CD14-positive monocyte (primary cell): Measurements from ENCODE around the gene MTSS2. TPM values are rescaled to one million over a fixed set of nuclear protein-coding genes. Genes with fewer than 3 reads are reported as not detected.

Experiments
- DNase-seq, 3 donors: peaks; one replicate each; pipeline ENCODE4 v3.0.0-alpha.2; 2011 to 2022
- H2AFZ ChIP-seq: 2 replicates; pipeline ENCODE4 v1.6.0; 2012; ENCODE audit warnings: mild to moderate bottlenecking, low read depth, low read length, inconsistent platforms; ENCODE audit not compliant: insufficient read depth, poor library complexity, severe bottlenecking
- H3K27ac ChIP-seq, 2 donors: 1 replicate in 1 of 2; 2 replicates in 1 of 2; pipeline ENCODE4 v1.5.1; 2012 to 2013; ENCODE audit warnings: low read length in 2 of 2, control low read depth in 1 of 2, inconsistent platforms in 1 of 2, low read depth in 1 of 2, mild to moderate bottlenecking in 1 of 2
- H3K27me3 ChIP-seq, 2 donors: one replicate each; pipeline versions ENCODE4 v1.6.0 to v1.6.1; 2011 to 2013; ENCODE audit warnings: low read length in 2 of 2; ENCODE audit not compliant: control insufficient read depth in 2 of 2, insufficient read depth in 2 of 2
- H3K36me3 ChIP-seq, 2 donors: replicated peaks in 1 of 2; 1 replicate in 1 of 2; 2 replicates in 1 of 2; pipeline versions ENCODE4 v1.5.1 to v1.6.1; 2012 to 2013; ENCODE audit warnings: low read length in 2 of 2, control low read depth in 1 of 2, inconsistent platforms in 1 of 2, mild to moderate bottlenecking in 1 of 2; ENCODE audit not compliant: insufficient read depth in 2 of 2, control insufficient read depth in 1 of 2
- H3K4me1 ChIP-seq, 2 donors: 1 replicate in 1 of 2; 2 replicates in 1 of 2; pipeline versions ENCODE4 v1.5.1 to v1.6.1; 2012 to 2013; ENCODE audit warnings: low read length in 2 of 2, control low read depth in 1 of 2, inconsistent platforms in 1 of 2, mild to moderate bottlenecking in 1 of 2, moderate library complexity in 1 of 2; ENCODE audit not compliant: insufficient read depth in 2 of 2, control insufficient read depth in 1 of 2
- H3K4me2 ChIP-seq: replicated peaks from 2 replicates; pipeline ENCODE3; 2012; ENCODE audit warnings: low read length, moderate library complexity, mild to moderate bottlenecking; ENCODE audit not compliant: poor library complexity, severe bottlenecking; ENCODE audit errors: extremely low read depth
- H3K4me3 ChIP-seq, 3 experiments: fragments of 200-600 bp in 1 of 3; sonication (generic) in 1 of 3; replicated peaks in 1 of 3; 1 replicate in 2 of 3; 2 replicates in 1 of 3; pipeline ENCODE4 v1.5.1; 2011 to 2013; ENCODE audit warnings: low read length in 3 of 3, mild to moderate bottlenecking in 3 of 3, control low read depth in 2 of 3, low read depth in 2 of 3, inconsistent platforms in 1 of 3, moderate library complexity in 1 of 3
- H3K79me2 ChIP-seq: 2 replicates; pipeline ENCODE4 v1.6.0; 2012; ENCODE audit warnings: mild to moderate bottlenecking, control low read depth, inconsistent platforms, low read length, moderate library complexity; ENCODE audit not compliant: insufficient read depth
- H3K9ac ChIP-seq: 2 replicates; pipeline ENCODE4 v1.6.0; 2017; ENCODE audit warnings: low read length, mild to moderate bottlenecking; ENCODE audit not compliant: insufficient read depth, poor library complexity, severe bottlenecking
- H3K9me3 ChIP-seq, 2 donors: replicated peaks in 1 of 2; 1 replicate in 1 of 2; 2 replicates in 1 of 2; pipeline versions ENCODE4 v1.5.1 to v1.6.1; 2012 to 2013; ENCODE audit warnings: low read length in 2 of 2, control low read depth in 1 of 2; ENCODE audit not compliant: control insufficient read depth in 1 of 2, insufficient read depth in 1 of 2
- H4K20me1 ChIP-seq: 2 replicates; pipeline ENCODE4 v1.6.0; 2012; ENCODE audit warnings: mild to moderate bottlenecking, low read length, control low read depth, moderate library complexity; ENCODE audit not compliant: insufficient read depth
- H3K27ac Mint-ChIP-seq, 7 donors: one replicate each; pipeline ENCODE4 v1.8.0; 2020; ENCODE audit warnings: mild to moderate bottlenecking in 7 of 7, mixed read lengths in 7 of 7, moderate library complexity in 6 of 7, inconsistent platforms in 2 of 7
- H3K27me3 Mint-ChIP-seq, 3 donors: one replicate each; pipeline ENCODE4 v1.8.0; 2021 to 2022; ENCODE audit warnings: low read depth in 3 of 3, mild to moderate bottlenecking in 3 of 3, mixed read lengths in 3 of 3, moderate library complexity in 3 of 3, inconsistent platforms in 1 of 3
- H3K36me3 Mint-ChIP-seq, 2 donors: one replicate each; pipeline ENCODE4 v1.8.0; 2020; ENCODE audit warnings: mixed read lengths in 2 of 2, inconsistent platforms in 1 of 2, mild to moderate bottlenecking in 1 of 2
- H3K4me1 Mint-ChIP-seq: one replicate; pipeline ENCODE4 v1.8.0; 2020; ENCODE audit warnings: mild to moderate bottlenecking, mixed read lengths
- H3K4me3 Mint-ChIP-seq, 2 donors: one replicate each; pipeline ENCODE4 v1.8.0; 2020; ENCODE audit warnings: mild to moderate bottlenecking in 2 of 2, mixed read lengths in 2 of 2, moderate library complexity in 1 of 2
- H3K9me3 Mint-ChIP-seq, 7 donors: one replicate each; pipeline ENCODE4 v1.8.0; 2020 to 2022; ENCODE audit warnings: mixed read lengths in 7 of 7, mild to moderate bottlenecking in 6 of 7, moderate library complexity in 6 of 7, inconsistent platforms in 2 of 7
- CTCF ChIP-seq: fragments of 200-600 bp; IDR thresholded peaks from one replicate; pipeline ENCODE4 v1.8.0; 2022; ENCODE audit warnings: antibody characterized with exemption, mild to moderate bottlenecking
- WGBS: methylation state at CpG from one replicate; pipeline ENCODE4 v1.1.5; 2013; ENCODE audit warnings: missing lambda C conversion rate; ENCODE audit not compliant: insufficient coverage; 5-methylcytosine and 5-hydroxymethylcytosine counted together
- intact Hi-C, 2 donors: fragments of 100-400 bp; cut with micrococcal nuclease; formaldehyde crosslinking; loops; one replicate each; pipeline versions ENCODE4 v1.15.0 to v1.15.1; 2023
- polyA plus RNA-seq, 3 donors: library from polyadenylated mRNA; depleted of rRNA in 1 of 3; unstranded in 2 of 3; stranded (reverse) in 1 of 3; fragments of 300-500 nt in 2 of 3; fragments of >200 nt in 1 of 3; fragmentation: Illumina TruSeq in 2 of 3; gene quantifications; 1 replicate in 2 of 3; 2 replicates in 1 of 3; pipeline ENCODE4 v1.2.3, GENCODE V29; 2012 to 2021

MTSS2 gene
- polyA plus RNA-seq, 3 donors: 1.5 TPM; not detected in 2

- DNase-seq: no peak
- H3K4me1 ChIP-seq: no peaks in the 10 kb centered on the region
- no peaks in the 10 kb centered on the region for H3K79me2 ChIP-seq
- no peak overlapping the region for H3K27ac Mint-ChIP-seq
- 97% methylated on average over 51 of the region's 56 CpGs for WGBS
- H3K27ac ChIP-seq: no peak overlapping the region
- no peak overlapping the region for H2AFZ ChIP-seq
- peaks cover 0 to under 1% (median 0%) of the 10 kb centered on the region in 7 donors for H3K9me3 Mint-ChIP-seq
- H3K27me3 Mint-ChIP-seq: peaks cover 1 to 3% (median 2%) of the 10 kb centered on the region in 3 donors
- intact Hi-C loops: no loop called here
- H3K9me3 ChIP-seq: no peaks in the 10 kb centered on the region
- H3K4me3 ChIP-seq: no peak overlapping the region
- TF ChIP-seq CTCF: no peak
- H3K36me3 ChIP-seq: no peaks in the 10 kb centered on the region
- no peaks in the 10 kb centered on the region for H4K20me1 ChIP-seq
- no peak overlapping the region for H3K4me2 ChIP-seq
- H3K9ac ChIP-seq: no peak overlapping the region
- H3K4me1 Mint-ChIP-seq: no peaks in the 10 kb centered on the region
- H3K27me3 ChIP-seq: no peaks in the 10 kb centered on the region
- no peak overlapping the region for H3K4me3 Mint-ChIP-seq
- peaks cover 4 to 10% of the 10 kb centered on the region in 2 donors for H3K36me3 Mint-ChIP-seq
Measured at GRCh38 chr16:70663524-70664324, 22.1 kb downstream of the MTSS2 start.

GRCh38 chr16:70662991-70663523 is 22.8 kb downstream of the MTSS2 start:
- intact Hi-C loops: no loop called here

More at GRCh38 chr16:70662991-70663523, 22.8 kb downstream of the MTSS2 start:
- Histone ChIP-seq H2AFZ (no peak overlapping the region), H3K4me1 (no peaks in the 10 kb centered on the region), H3K27ac (no peak overlapping the region), H3K79me2 (no peaks in the 10 kb centered on the region), H3K36me3 (no peaks in the 10 kb centered on the region), H4K20me1 (no peaks in the 10 kb centered on the region), H3K4me3 (no peak overlapping the region), H3K9me3 (no peaks in the 10 kb centered on the region), H3K9ac (no peak overlapping the region), H3K4me2 (no peak overlapping the region), H3K27me3 (no peaks in the 10 kb centered on the region)
- no peak overlapping the region for H3K4me3 Mint-ChIP-seq
- no peak overlapping the region for H3K27ac Mint-ChIP-seq
- H3K27me3 Mint-ChIP-seq: peaks cover 1 to 3% (median 2%) of the 10 kb centered on the region in 3 donors
- peaks cover 4 to 10% of the 10 kb centered on the region in 2 donors for H3K36me3 Mint-ChIP-seq
- WGBS: 85% methylated on average over 6 of the region's 13 CpGs
- DNase-seq: no peak
- no peaks in the 10 kb centered on the region for H3K4me1 Mint-ChIP-seq
- H3K9me3 Mint-ChIP-seq: no peaks in the 10 kb centered on the region
- no peak for TF ChIP-seq CTCF
